ENCODE measurements around the gene ZNF276. TPM values are rescaled to one million over a fixed set of nuclear protein-coding genes. Genes with fewer than 3 reads are reported as not detected.
"Not testable (repeated sequence)": the region's sequence is repeated elsewhere in the genome, so short reads cannot be mapped to it uniquely, and the experiment has no call there.

Gene ZNF276
- total RNA-seq, 1 donor from 2014 or later, result 17.5 TPM

DNA sequence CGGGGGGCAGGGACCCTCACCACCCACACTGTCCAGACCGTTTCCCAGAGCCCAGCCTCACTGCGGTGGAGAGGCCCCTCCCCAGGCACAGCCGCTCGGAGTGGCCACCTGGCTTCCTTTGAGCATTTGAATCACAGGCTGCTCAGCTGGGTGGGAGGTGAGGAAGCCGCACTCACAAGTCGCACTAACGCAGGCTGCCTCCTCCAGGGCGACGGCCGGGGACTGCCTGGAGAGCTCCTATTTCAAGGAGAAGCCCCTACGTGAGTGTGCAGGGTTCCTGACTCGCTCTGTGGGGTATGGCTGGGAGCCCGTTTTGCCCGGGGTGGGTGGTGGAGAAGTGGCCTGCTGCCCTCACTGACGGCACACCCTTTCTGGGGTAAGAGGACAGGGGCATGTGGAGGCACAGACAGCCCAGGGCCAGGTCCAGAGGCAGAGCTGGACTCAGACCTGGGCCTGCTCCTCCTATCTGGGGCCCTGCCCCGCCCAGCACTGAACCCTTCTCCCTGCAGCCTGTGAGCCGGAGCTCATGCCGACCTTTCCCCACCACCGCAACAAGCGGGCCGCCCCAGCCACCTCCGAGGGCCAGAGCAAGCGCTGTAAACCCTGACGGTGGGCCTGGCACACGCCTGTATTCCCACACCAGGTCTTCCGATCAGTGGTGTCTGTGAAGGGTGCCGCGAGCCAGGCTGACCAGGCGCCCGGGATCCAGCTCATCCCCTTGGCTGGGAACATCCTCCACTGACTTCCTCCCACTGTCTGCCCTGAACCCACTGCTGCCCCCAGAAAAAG, 26.1 kb upstream of the ZNF276 start:
- peak; percentile 71 for DNase-seq (ENCODE audit: low spot score)
- intact Hi-C loops (cut with DNase I), result no loop called here

DNA sequence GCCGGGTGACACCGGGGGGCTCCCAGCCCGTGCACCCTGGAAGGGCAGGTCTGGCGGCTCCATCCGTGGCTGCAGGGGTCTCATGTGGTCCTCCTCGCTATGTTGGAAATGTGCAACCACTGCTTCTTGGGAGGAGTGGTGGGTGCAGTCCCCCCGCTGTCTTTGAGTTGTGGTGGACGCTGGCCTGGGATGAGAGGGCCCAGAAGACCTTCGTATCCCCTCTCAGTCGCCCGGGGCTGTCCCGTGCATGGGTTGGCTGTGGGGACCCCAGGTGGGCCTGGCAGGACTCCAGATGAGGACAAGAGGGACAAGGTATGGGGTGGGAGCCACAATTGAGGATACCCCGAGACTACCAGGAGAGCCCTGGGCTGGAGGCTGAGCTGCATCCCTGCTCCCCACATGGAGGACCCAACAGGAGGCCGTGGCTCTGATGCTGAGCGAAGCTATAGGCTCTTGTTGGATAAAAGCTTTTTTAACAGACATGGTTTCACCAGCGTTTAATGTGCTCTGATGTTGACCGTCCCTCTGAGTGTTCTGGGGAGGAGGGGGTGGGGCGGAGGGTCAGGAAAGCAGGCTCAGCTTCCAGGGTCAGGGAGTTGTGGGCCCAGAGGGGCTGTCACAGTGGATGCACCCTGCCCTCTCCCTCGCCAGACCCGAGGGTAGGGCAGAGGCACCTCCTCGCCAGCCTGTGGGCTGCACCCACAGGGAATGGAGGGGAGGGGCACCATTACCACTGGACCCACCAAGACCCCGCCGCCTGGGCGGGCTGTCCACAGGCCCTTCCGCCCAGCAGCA, 25.3 kb upstream of the ZNF276 start:
- intact Hi-C loops (cut with DNase I), result no loop called here
- peak; percentile 74 for DNase-seq (ENCODE audit: low spot score)

DNA sequence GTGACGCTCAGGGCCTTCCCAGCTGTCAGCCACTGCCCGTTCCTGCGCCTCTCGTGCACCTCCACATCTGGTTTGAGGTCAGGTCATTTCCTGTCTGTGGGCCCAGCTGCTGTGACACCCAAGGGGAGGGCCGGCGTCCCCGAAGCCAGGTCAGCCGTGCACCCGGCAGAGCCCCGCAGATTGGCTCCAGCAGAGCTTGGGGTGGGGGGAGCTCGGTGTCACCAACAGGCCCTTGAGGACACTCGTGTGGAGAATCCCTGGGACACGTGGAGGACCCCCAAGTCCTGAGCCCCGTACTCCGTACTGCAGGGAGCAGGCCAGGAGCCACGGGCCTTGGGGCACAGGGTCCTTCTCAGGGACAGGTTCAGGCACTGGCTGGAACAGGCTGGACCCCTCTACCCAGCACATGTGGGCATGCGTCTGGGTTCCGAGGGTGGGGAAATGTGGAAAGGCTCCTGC, 24.6 kb upstream of the ZNF276 start:
- DNase-seq (ENCODE audit: low spot score), result peak; percentile 63
- intact Hi-C loops (cut with DNase I), result no loop called here

DNA sequence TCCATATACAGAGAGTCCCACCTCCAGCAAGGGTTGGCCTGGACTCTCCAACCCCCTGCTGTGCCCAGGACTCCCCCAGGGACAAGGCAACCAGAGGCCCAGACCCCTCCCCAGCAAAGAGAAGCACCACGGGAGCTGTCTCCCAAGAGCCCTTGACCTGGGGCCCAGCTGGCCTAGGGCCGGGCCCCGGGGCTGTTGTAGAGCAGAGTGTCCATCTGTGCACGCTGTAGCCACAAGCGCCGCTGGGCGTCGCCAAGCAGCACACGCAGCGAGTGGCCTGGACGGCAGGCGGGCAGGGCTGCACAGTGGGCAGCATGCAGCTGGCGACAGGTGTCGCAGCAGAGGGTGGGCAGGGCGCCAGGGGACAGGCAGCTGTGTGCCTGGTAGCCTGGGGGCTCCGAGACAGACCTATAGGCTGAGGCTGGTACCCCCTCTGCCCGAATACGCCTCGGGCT, 24.1 kb upstream of the ZNF276 start:
- peak; percentile 73 for DNase-seq (ENCODE audit: low spot score)

DNA sequence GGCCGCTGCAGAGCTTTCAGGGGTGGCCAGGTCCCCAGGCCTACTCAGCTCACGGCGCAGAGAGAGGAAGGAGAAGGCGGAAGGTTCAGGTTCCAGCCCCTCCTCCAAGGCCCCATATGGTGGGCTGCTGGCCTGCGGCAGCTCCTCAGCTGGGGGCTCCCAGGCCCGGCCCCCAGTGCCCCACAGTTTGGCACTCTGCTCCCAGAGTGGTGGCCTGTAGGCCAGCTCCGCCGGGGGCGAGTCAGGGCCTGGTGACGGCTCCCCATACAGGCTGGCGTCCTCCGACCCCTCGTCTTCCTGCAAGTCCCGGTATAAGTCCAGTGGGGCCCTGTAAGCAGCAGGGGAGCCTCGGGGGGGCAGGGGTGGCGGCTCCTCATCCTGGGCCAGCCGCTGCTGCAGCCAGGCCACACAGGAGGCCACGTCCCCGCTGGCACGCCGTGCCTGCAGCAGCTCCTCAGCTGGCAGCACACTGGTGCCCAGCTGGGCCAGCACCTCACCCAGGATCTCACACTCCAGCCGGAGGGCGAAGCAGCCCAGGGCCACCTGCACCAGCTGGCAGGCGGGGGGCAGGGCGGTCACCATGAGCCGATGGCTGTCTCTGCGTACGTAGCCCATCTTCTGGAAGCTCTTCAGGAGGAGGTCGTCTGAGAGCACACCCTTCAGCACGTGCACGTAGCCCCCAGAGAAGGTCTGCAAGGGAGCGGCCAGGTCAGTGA, 23.6 kb upstream of the ZNF276 start:
- intact Hi-C loops (cut with DNase I), result no loop called here
- DNase-seq (ENCODE audit: low spot score), result peak; percentile 57

More for the DNA sequence above, 24.1 kb upstream of the ZNF276 start:
- intact Hi-C loops (cut with DNase I), result no loop called here

DNA sequence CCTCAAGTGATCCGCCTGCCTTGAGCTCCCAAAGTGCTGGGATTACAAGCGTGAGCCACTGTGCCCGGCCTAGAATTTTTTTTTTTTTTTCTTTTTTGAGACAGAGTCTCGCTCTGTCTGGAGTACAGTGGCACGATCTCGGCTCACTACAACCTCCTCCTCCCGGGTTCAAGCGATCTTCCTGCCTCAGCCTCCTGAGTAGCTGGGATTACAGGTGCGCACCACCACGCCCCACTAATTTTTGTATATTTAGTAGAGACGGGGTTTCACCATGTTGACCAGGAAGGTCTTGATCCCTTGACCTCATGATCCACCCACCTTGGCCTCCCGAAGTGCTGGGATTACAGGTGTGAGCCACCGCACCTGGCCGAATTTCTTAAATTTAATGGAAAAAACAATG, 22.6 kb upstream of the ZNF276 start:
- intact Hi-C loops (cut with DNase I), result not testable (repeated sequence)
- peak; percentile 20 for DNase-seq (ENCODE audit: low spot score)

DNA sequence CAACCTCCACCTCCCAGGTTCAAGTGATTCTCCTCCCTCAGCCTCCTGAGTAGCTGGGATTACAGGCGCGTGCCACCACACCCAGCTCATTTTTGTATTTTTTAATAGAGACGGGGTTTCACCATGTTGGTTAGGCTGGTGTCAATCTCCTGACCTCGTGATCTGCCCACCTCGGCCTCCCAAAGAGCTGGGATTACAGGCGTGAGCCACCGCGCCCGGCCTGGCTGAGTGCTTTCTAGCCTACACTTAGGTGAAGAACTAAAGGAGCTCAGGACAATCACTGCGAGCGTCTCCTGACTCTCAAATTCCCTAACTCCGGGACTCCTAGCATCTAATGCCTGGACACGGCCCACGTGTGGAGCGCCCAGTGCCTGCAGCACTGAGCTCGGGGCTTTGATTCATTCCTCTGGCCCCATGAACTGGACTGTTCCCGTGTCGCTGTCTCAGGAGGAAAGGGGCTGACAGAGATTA, 21.7 kb upstream of the ZNF276 start:
- DNase-seq (ENCODE audit: low spot score), result not testable (repeated sequence)
- intact Hi-C loops (cut with DNase I), result loop anchor here (2.0 kb wide), 1 partner anchor 161 kb away; no protein-coding TSS in a partner anchor

DNA sequence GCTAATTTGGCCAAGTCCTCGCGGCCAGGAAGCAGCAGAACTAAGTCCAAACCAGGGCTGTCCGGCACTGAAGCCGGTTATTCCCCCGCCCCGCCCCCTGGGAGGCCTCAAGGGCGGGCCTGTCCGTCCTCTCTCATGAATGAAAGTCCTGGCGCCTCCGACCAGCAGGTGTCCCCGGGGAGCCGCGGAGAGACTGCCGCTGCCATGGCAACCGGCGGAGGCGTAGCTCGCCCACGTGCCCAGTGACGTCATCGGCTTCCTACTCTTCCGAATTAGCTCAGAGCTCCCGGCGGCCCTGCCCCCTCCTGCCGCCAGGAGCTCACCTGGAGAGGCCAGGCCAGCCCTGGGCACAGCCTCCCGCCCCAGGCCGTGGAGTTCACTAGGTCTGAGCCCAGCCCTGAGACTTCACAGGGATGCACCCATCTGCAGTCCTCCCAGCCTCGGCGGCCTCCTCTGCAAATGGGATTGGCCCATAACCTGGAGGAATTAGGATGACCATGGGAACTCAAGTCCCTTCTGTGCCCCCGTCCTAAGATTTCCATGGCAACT, 21.2 kb upstream of the ZNF276 start:
- intact Hi-C loops (cut with DNase I), result loop anchor here (2.0 kb wide), 1 partner anchor 161 kb away; no protein-coding TSS in a partner anchor
- DNase-seq (ENCODE audit: low spot score), result peak; percentile 100

DNA sequence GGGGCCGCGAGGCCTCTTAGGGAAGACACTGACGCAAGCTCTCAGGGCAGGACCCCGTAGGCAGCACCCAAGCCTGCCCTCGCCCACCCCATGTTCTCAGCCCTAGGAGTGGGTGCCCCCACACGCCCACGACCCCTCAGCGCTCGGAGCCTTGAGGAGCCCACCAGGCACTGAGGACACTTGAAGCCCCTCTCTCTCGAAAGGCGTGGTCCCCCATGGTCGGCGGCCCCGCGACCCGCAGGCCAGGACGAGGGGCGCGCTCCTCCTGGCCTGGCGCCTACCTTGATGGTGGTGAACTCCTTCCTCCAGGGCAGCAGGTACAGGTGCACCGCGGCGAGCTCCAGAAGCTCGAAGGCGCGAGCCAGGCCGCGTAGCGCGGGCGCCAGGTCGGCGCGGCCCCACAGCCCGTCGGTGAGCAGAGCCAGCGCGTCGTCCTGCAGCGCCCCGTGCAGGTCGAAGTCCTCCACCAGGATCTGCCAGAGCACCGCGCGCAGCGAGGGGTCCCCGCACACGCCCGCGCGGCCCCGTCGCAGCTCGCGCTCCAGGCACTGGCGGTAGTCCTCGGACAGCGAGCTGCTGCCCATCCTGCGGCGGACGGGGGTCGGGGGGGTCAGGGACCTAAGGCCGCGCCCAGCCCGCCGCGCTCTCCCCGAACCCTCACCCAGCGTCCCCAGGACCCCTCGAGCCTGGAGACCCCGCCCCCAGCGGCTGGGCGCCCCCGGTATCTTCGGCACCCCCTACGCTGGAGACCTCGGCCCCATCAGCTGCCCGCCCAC, 20.5 kb upstream of the ZNF276 start:
- intact Hi-C loops (cut with DNase I), result loop anchor here (2.0 kb wide), 1 partner anchor 160 kb away; no protein-coding TSS in a partner anchor
- peak; percentile 76 for DNase-seq (ENCODE audit: low spot score)

DNA sequence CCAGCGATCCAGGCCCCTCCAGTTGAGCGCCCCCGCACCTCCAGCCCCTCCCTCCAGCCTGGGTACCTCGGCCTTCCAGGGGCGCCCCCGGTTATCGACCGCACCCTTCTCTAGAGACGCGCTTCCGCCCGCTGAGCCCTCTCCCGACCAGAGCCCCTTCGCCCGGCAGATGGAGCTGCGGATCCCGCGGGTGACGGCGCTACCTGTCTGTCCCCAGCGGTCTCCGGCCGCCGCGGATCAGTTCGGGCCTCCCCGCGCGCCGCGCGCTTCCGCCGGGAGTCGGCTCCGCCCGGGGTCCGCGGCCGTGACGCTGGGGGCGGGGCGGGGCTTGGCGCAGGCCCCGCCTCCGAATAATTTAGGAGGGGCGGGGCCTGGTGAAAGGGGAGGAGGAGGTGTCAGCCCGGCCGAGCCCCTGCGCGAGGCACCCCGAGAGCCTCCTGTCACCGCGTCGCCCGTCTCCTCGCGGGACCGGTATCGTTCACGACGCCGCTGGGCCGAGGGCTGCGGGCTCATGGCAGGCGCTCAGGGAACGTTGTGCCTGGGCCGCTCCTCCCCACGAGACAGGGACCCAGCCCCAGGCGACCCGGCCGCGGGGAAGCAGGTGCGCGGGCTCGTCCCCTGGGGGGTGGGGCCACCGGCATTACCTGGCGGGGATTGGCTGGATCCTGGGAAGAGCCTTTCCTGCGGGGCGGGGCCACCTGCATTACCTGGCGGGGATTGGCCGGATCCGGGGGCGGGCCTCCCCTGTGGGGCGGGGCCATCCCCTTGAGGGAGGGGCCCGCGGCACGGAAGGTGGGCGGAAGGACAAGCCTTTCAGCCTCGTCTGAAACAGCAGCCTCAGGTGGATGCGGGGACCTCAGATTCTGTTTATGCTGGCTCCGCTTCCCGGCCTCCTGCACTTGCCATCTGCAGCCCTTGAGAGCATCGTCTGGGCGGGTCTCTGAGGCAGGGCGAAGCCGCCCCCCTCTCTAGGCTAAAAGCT, 19.6 kb upstream of the ZNF276 start, which contains the start of gene SPATA2L:
SPATA2L (minus strand) TSS at position 281 of the 982 bp plus-strand sequence. CDS start 473 bp downstream, outside the sequence.
- intact Hi-C loops (cut with DNase I), result loop anchor here (2.0 kb wide), 1 partner anchor 159 kb away; no protein-coding TSS in a partner anchor

DNA sequence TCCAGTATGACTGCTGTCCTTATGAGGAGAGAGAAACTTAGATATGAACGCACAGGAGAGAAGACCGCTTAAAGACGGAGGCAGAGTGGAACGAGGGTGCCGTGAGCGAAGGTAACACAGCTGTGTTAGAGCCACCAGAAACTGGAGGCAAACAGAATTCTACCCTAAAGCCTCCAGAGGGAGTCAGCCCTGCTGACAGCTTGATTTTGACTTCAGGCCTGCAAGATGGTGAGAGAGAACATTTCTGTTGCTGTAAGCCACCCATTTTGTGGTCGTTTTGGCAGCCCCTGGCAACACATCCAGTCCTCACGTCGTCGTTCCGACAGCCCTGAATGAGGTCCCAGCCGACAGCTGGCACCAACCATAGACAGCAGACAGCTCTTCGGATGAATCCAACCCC, 17.1 kb upstream of the ZNF276 start:
- no peak for DNase-seq (ENCODE audit: low spot score)
- intact Hi-C loops (cut with DNase I), result no loop called here

More for the DNA sequence above, 19.6 kb upstream of the ZNF276 start, which contains the start of gene SPATA2L:
- DNase-seq (ENCODE audit: low spot score), result peak; percentile 97

DNA sequence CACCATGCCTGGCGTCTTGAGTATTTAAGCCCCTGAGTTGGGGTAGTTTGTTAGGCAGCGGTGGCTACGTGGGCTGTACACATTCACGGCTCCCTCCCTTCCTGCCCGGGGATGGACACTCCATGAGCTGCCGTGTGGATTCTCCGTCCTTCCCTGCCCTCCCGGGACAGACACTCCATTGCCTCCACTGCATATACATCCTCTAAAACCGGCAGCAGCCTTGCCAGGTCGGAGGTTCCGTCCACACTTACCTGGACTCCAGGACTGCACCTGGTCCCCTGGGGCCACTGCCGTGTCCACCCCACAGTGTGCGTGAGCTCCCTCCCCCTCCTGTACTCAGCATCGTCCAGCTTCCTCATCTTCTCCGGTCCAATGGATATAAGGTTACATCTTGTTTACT, 16.3 kb upstream of the ZNF276 start:
- DNase-seq (ENCODE audit: low spot score), result no peak
- intact Hi-C loops (cut with DNase I), result loop anchor here (5.0 kb wide), 1 partner anchor 87 kb away; no protein-coding TSS in a partner anchor

DNA sequence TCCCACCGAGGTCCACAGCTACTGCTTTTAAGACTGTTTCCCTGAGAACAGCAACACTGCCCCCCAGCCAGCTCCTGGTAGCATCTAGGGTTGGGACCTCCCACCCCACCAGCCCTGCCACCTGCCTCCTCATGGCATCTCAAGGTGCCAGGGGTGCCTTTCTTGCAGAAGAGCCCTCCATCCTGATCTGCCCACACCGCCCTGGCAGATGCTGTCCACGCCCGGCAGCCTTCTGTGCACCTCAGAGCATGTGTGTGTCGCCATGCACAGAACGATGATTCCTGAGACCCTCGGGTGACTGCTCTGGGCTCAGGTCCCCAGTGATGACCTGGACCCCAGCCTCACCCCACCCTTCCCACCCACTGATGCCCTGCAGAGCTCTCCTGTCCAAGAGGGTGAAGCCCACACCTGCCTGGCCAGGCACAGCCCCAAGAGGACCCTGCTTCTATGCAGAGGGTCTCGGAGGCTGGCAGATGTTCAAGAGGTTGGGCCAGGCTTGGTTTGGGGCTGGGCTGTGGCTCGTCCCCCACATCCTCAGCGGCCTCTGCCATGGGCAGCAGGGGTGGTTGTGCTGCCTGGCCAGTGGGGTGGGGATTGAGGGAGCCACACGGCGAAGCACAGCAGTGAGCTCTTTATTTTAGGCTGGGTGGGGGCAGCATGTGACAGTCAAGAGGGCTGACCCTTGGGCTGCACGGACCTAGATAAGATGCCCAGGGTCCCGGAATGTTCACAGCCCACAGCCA, 14.6 kb upstream of the ZNF276 start:
- intact Hi-C loops (cut with DNase I), result loop anchor here (2.0 to 5.0 kb wide), 2 partner anchors 14 to 86 kb away; partner anchors contain the start of genes VPS9D1 and ZNF276
- no peak for DNase-seq (ENCODE audit: low spot score)

DNA sequence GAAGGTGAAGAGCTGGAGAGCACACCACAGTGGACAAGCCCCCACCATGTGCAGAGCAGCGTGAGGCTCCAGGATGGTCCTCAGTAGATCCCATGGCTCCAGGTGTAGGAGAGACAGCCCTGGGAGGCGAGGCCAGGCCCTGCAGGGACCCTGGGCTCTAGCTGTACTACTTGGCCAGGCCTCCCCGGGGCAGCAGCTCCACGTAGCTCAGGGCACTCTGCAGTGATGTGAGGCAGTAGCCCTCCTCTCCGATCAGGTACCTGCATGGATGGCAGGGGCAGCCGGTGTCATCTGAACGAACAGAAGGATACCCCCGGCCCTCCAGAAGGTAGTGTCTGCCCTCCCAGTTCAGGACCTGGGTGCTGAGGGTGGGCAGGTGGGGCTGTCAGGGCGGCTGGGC, 13.6 kb upstream of the ZNF276 start:
- DNase-seq (ENCODE audit: low spot score), result no peak
- intact Hi-C loops (cut with DNase I), result loop anchor here (2.0 to 5.0 kb wide), 2 partner anchors 13 to 85 kb away; partner anchors contain the start of genes VPS9D1 and ZNF276

DNA sequence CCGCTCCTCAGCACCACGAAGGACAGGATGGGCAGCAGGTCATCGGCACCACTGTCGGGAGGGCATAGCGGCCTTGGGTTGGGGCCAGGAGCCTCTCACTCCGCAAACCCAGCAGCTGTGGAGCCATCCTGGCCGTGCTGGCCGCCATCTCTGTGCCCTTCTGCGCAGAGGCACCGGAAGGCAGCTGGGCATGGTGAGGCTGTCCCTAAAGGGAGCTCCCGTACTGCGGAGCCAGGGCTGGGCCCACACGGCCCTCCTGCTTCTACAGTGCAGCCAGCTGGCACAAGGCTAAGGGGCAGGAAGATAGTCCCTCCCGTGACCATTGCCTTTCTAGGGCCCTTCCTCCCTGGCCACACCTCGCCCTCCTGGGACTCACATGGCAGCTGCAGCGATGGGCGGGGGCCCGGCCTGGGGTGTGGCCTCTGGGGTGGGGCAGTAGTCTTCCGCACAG, 12.8 kb upstream of the ZNF276 start:
- DNase-seq (ENCODE audit: low spot score), result no peak
- intact Hi-C loops (cut with DNase I), result loop anchor here (5.0 kb wide), 1 partner anchor 84 kb away; no protein-coding TSS in a partner anchor

DNA sequence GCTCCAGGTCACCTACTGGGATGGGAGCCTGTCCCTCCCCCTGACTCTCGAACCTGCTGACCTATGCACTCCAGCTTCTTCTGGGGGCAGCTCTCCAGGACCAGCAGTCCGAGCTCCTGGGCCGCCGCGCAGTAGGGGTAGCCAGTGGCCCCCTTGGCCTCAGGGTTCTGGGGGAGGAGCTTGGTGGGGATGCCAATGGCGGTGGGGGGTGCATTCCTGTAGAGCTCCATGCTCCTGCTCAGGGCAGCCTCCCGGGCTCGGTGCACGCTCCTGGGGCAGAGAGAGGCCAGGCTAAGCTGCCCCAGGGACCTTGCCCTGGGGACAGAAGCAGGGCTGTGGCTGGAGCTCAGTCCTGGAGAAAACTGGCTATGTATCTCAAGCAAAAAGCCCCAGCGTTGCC, 12.2 kb upstream of the ZNF276 start:
- intact Hi-C loops (cut with DNase I), result loop anchor here (5.0 kb wide), 1 partner anchor 83 kb away; no protein-coding TSS in a partner anchor
- no peak for DNase-seq (ENCODE audit: low spot score)
